HG03565 (cell line): ENCODE data around the gene FZD4.
A peak's percentile ranks its signal among the peaks of the same experiment; 100 is the strongest.
"Not testable (repeated sequence)": the region's sequence is repeated elsewhere in the genome, so short reads cannot be mapped to it uniquely, and the experiment has no call there.

Source experiments
- ATAC-seq: cut with Tn5 transposase; IDR thresholded peaks from one replicate; pipeline ENCODE4 v1.9.1; 2021; ENCODE audit warnings: mild to moderate bottlenecking, moderate library complexity; ENCODE audit not compliant: unreplicated experiment

The FZD4 gene

DNA sequence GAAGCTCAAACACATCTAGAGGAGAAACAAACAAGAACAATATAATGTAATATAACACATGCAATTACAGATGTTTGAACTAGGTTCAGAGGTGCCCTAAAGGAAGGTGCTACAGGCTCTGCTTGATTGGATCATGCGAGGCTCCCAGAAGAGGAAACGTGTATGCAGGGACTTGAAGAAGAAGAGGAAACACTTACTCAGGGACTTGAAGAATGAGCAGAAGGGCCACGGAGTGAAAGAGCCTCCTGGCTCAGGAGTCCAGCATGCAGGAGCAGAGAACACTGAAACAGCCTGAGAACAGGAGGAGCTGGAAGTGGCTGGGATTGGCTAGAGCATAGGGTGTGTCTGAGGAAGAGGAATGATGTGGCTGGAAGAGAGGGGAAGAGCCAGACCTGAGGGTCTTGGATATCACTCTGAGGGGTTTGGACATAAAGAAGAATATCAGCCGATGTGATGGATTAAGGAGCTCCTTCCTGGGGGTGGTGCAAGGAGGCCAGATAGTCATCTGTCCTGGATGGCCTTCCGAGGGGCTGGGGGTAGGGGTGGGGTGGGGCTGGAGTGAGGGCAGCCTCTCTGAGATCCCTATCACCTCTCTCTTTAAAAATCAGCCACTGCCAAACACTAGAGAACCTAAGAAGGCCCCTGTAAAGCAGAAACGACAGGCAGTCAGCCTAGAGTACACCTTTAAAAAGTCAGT, 16.8 kb downstream of the FZD4 start:
- ATAC-seq = no peak

DNA sequence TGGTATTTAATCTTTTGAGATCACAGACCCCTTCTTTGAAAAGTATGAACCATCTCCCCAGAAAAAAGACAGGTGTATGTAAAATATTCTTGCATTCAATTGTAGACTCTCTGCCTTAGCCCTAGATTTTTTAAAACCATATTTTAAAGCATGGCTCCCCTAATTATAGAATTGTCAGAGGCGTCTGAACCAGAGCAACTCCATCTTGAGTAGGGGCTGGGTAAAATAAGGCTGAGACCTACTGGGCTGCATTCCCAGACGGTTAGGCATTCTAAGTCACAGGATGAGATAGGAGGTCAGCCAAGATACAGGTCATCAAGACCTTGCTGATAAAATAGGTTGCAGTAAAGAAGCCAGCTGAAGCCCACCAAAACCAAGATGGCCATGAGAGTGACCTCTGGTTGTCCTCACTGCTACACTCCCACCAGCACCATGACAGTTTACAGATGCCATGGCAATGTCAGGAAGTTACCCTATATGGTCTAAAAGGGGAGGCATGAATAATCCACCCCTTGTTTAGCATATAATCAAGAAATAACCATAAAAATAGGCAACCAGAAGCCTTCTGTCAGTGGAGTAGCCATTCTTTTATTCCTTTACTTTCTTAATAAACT, 17.9 kb downstream of the FZD4 start:
- not testable (repeated sequence) for ATAC-seq

DNA sequence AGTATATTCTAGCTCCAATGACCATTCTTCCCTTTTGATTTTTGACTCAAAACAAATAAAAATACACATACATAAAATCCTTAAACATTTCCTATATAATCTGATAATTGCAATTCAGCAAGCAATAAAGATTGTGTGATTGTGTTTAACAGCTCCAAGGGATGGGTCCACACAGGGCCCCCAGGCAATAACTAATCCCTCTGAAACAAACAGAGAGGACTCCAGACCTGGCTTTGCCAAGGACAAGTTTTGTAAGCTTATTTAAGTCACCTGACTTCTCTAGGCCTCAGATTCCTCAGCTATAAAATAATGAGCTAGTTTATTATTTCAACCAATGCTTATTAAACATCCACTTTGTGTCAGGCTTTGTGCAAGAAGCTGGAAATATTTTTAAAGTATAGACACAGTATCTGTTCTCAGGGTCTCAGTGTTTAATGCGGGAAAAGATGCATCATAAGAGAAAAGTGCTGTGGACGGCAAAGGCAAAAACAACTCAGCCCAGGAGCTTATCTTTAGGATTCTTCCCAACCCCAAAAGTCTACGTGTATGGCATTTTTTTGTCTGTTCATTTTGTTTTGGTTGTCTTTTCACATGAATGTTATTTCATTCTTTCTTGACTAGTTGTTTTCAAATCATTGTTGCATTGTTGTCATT, 20.1 kb downstream of the FZD4 start:
- ATAC-seq = no peak

DNA sequence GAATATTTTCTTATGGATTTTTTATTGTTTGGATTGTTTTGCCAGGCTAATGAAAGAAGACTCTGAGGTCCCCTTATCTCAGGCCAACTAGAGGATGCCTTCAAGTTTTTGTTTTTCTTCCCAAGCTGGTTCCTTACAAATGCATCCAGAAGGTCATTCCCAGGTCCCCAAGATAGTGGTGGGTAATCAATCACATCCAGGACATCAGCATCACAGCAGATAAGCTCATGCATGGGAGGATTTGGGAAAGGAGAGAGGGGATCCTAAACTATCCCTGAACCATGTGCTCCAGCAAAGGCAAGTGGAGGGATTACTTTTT, 20.7 kb downstream of the FZD4 start:
- ATAC-seq = no peak

DNA sequence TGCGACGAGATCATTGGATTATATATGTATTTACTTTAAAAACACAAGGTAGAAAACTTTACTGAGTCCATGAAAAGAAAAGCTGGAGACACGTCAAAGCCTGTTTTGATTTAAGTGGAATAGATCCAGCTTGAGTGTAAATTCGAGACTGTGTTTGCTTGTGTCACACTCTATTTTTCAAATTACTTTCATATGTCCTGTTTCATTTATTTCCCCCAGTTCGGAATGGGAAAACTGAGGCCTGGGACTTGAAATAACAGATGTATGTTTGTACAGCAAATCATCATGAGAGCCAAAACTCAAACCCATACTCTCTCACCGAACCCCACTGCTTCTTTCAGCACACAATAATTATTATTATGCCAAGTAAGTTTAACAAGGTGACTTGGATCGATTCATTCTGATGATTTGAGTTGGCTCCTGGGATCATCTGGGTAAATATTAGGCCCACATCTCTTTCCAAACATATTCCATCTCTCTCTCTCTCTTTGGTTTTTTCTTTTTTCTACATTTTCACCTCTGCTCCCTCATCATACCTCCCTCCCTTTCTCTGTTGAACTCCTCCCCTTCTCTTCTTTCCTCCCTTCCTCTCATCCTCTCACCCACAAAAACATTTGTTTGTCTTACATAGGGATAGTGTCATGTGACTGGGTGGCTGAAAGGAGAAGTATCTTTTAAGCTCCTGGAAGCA, 21.2 kb downstream of the FZD4 start:
- no peak for ATAC-seq

DNA sequence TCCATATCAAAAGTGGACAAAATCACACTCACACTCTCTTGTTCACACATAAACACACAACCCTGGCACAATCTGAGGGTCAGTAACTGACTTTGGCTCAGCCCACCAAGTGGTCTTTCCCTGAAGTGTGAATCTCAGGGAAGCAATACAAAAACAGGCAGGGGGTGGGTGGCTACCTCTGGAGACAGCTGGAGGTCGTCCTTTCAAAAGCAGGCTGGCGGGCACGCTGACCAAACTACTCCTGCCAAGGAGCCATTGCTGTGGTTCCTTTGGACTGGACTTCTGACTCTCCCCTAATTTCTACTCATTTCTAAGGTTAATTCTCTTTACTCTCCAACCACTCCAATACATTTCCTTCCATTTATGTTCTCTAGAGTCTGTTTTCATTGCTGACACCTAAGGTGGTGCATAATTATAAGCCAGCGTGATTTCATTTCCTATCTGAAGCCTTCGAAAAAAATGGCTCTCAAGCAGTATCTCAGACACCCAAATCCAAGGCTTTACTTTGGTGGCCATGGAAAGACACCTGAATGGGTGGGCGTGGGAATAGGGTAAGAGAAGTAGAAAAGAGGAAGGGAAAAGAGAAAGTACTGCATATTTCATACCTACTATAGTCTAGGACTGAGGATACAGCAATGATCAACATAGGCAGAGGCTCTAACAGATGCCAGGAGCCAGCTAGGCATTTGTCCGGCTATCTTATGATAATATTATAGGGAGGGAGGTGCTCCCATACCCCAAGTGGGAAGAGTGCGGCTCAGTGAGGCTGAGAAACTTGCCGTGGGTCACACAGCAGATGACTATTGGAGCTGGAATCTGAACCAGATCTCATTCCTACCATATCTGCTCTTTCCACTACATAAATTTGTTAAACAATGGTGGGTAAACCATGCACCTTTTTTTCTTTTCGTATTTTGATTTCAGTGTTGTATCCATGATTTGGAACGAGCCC, 22.0 kb downstream of the FZD4 start:
- ATAC-seq = no peak

DNA sequence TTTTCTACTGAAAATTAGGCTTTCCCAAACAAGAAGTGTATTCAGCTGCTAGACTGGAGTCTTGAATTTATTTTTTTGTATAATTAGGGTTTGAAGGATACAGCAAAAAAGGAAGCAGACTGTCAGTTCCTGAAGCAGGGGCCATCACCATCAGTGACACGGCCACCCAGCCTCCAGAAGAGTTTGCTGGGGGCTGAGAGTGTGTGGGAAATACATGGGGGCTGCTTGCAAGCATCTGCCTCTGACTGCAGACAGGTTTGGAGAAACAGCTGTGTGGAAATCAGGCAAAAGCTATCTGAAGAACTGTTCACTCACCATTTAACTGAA, 23.0 kb downstream of the FZD4 start:
- no peak for ATAC-seq

DNA sequence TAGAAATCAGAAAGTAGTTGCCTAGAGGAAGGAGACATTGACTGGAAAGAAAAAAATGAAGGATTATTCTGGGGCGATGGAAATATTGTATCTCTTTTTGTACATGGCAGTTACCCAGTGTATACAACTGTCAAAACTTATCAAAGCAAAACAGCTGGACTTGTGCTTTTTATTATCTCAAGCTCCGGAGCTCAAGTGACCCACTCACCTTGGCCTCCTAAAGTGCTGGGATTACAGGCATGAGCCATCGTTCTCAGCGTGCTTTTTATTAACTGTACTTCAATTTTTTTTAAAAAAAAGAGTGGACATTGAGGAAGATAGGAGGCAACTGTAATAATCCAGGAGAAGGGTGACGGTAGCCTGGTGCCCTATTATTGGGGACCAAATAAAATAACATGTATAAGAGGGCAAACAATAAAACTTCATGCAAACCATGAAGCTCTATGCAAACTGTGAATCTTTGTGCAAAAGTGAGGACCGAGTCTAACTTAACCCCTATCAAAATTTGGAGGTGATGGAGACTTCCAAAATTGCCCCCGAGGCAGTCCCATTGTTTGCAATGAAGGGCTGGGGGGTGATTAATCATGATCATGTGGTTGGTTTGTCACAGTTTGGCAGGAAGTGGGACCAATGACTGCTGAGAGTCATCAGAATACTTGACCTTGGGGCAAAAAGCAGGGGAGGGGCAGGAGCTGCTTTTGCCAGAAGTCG, 23.5 kb downstream of the FZD4 start:
- no peak for ATAC-seq

DNA sequence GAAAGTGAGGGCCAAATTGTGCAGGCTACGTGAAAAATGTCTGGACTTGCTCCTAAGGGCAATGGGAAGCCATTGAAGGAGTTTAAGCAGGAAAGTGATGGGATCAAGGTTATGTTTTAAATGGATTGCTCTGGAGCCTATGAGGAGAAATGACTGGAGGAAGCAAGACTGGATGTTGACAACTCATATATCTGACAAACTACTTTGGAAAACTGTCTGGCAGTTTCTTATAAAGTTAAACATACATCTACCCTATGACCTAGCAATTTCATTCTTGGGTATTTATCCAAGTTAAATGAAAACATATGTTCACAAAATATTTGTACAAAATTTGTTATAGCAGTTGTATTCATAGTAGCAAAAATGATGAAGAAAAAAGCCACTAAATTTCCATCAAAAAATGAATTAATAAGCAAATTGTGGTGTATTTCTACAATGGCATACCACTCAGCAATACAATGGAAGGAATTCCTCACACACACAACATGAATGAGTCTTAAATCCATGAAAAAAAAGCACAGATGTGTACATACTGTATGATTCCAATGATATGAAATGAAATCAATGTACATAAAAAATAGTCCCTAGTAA, 24.1 kb downstream of the FZD4 start:
- ATAC-seq = no peak

DNA sequence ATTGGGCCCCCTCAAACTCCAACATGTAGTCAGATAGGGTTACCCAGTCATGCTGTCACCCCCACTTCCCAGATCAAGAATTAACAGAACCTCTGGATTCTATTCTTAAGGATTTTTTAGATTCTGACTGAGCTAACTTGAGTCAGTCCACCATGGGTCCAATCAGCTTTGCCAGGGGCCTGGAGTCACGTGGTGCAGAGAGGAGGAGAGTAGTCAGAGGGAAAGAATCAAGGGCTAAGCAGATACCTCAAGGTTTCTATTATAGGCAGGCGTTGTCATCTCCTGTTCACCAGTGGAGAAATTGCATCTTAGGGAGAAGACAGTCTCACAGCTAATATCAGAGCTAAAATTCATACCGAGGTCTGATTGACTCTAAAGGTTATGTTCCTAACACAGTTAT, 28.2 kb downstream of the FZD4 start:
- no peak for ATAC-seq

DNA sequence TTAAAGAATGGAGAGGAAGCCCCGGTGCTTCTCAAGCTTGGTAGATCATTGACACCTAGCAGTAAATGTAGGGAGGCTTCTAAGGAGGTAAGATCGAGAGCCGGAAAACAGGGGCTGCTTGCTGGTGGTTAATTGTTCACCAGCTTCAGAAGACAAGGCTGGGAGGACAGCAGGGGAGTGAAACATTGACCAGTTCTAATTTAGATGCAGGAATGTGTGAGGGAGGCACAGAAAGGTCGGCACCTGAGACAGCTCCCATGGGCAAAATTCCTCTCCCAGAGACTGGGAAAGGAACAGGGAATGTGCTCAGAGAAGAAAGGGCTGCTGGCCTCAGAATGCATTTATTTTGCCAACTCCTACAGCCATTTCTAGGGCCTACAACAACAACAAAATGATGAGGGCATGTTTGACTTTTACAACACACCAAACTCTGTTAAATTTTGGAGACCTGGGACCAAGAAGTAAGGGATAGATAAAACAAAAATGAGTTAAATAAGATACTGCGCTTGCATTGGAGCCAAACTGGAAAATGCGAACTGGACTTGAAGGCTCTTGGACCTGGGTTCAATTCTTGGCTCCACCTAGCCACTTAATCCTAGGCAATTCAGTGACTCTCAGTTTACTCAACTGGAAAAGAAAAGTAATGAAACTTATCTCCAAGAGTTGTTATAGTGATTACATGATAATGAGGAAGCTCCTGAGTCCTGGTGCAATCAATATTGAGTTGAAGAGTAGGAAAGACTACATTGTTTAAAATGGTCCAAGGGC, 31.0 kb downstream of the FZD4 start:
- ATAC-seq = no peak

DNA sequence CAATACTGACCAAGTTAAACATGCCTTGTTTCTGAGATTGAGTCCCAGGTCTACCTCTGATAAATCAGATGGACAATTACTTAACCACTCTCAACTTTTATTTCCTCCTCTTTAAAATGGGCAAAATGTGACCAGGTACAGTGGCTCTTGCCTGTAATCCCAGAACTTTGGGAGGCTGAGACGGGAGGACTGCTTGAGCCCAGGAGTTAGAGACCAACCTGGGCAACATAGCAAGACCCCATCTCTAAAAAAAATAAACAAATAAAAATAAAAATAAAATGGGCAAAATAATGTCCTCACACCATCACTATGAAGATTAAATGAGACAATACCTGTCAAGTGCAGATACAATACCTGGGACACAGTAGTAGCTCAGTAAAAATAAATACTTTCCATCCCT, 33.0 kb downstream of the FZD4 start:
- no peak for ATAC-seq

DNA sequence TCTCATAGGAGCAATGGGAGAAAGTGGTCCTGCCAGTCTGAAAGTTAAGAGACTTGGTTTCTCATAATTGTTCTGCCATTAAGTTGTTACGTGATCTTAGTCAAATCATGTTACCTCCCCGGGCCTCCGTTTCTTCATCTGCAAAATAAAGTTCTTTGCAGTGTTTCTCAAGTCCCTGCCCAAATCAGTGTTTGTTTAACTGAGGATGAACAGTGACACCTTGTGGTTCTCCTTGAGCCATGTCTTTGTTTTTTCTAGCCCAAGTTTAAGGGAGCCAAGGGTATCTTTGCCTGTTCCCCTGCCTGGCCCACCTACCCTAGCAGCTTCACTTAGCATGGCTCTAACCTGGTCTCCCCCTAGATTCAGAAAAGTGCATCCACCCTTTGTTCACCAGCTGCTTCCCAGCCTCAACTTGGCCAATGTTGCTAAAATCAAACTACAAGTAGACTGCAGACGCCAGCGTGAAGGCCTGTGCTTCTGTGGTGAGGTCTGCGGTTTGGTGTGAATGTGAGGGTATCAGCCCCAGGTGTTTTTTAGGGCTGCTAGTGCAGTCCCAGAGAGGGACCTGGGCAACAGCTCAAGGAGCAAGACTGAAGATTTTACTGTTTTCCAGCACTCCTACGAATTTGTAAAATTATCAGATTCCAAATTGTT, 35.5 kb downstream of the FZD4 start:
- ATAC-seq = peak; percentile 46

DNA sequence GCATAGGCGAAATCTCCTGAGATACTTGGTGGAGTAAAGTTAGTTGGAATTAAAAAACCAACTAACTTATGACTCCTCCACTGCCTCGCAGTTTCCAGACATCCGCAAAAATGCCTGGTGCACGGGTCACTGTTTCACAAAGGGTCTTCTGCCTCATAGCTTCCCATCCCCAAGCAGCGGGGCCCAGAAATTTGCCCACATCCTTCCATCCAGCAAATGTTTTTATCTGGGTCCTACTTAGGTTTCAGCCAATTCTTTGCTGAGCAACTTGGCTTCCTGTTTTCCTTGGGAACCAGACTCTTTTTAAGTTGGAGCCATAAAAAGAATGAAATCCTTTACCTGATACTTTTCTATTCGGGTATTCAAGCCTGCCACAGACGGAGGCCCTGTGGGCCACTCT, 36.2 kb downstream of the FZD4 start:
- no peak for ATAC-seq

DNA sequence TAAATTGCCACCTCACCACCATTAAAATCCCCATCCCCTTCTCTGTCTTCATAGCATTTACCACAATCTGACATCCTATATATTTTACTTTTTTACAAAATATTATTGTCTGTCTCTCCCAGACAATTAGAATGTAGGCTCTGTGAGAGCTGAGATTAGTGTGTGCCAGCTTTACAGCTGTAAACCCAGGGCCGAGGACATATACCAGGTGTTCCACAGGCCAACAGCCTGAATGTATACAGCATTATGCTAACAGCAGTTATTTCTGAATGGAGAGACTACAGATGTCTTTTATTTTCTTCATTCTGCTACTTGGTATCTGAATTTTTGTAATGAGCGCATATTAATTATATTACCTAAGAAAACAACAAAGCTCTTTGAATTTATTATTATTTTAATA, 36.7 kb downstream of the FZD4 start:
- ATAC-seq = no peak

DNA sequence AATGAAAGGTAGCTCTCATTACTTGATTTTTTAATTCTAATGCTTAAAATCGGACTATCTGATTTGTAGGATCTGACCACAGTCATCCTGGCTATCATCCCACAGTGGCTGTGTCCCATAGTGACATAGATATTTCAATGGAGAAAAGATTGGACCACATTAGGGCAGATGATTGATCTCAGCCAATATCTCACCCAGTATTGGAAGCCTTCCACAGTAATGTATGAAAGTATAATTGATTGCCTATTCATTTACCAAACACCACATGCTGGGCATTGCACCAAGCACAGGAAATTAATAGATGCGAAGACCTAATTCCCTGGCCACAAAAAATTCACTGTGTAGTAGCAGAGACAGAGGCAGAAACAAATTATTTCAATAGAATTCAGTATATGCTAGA, 37.6 kb downstream of the FZD4 start:
- no peak for ATAC-seq

DNA sequence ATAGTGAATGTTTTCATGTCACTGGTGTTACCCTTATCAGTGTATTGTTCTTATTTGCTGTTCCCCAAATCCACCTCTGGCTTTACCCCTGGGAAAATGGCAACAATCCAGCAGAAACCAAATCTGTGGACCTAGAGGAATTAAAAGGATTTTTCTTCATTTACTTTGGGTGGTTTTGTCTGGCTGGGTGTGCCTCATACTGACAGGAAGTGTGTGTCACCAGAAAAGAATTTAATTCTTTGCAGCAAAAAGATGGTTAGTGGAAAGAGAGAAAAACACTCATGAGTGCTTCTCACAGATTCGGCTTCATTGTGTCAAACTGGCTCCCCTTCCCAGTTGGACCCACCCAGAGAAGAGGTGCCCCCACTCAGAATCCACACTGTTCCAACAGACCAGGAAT, 38.9 kb downstream of the FZD4 start:
- no peak for ATAC-seq

DNA sequence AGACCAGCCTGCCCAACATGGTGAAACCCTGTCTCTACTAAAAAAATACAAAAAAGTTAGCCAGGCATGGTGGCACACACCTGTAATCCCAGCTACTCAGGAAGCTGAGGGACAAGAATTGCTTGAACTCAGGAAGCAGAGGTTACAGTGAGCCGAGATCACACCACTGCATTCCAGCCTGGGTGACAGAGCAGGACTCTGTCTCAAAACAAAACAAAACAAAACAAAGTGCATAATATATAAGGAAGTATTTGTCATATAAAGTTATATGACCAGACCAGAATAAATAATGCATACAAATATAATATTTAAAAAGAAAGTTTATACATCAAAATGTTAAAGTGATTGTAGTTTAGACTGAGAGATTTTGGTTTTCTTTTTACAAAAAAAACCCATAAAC, 39.3 kb downstream of the FZD4 start:
- ATAC-seq = not testable (repeated sequence)
